DND-41 (cell line): ENCODE results near the gene STARD3.
"Not testable (repeated sequence)": the region's sequence is repeated elsewhere in the genome, so short reads cannot be mapped to it uniquely, and the experiment has no call there.

Source experiments
- ATAC-seq: fragments of 200-7000 bp; cut with Tn5 transposase; 3 replicates; pipeline ENCODE4 v1.9.1; 2021; ENCODE audit warnings: low read depth; ENCODE audit not compliant: insufficient read depth
- DNase-seq: peaks from one replicate; pipeline ENCODE4 v3.0.0-alpha.2; 2020
- H2AFZ ChIP-seq: 2 replicates; pipeline ENCODE4 v1.6.0; 2012; ENCODE audit warnings: low read depth, low read length
- H3K27ac ChIP-seq: 2 replicates; pipeline ENCODE4 v1.5.1; 2012; ENCODE audit warnings: low read length, inconsistent platforms
- H3K27me3 ChIP-seq: fragments of 200-600 bp; sonication (generic); 2 replicates; pipeline ENCODE4 v1.6.0; 2012; ENCODE audit warnings: low read length, mild to moderate bottlenecking, inconsistent platforms; ENCODE audit not compliant: insufficient read depth, poor library complexity
- H3K36me3 ChIP-seq: 2 replicates; pipeline ENCODE4 v1.5.1; 2012; ENCODE audit warnings: low read length, inconsistent platforms; ENCODE audit not compliant: insufficient read depth
- H3K4me1 ChIP-seq: 2 replicates; pipeline ENCODE4 v1.5.1; 2012; ENCODE audit warnings: mild to moderate bottlenecking, low read length; ENCODE audit not compliant: insufficient read depth
- H3K4me2 ChIP-seq: 2 replicates; pipeline ENCODE4 v1.6.0; 2012; ENCODE audit warnings: mild to moderate bottlenecking, moderate library complexity, low read length, inconsistent platforms; ENCODE audit not compliant: insufficient read depth
- H3K4me3 ChIP-seq, 2 experiments: fragments of 200-600 bp in 1 of 2; shearing (Covaris generic) in 1 of 2; 2 replicates each; pipeline ENCODE4 v1.5.1; 2012 to 2016; ENCODE audit warnings: inconsistent platforms in 2 of 2, low read length in 2 of 2, mild to moderate bottlenecking in 2 of 2, low read depth in 1 of 2, moderate library complexity in 1 of 2
- H3K79me2 ChIP-seq: 2 replicates; pipeline ENCODE4 v1.6.0; 2012; ENCODE audit warnings: low read length, inconsistent platforms; ENCODE audit not compliant: insufficient read depth
- H3K9ac ChIP-seq: 2 replicates; pipeline ENCODE4 v1.6.0; 2012; ENCODE audit warnings: low read depth, mild to moderate bottlenecking, inconsistent platforms, low read length, moderate library complexity
- H3K9me3 ChIP-seq: 2 replicates; pipeline ENCODE4 v1.5.1; 2012; ENCODE audit warnings: low read length, moderate library complexity, mild to moderate bottlenecking, inconsistent platforms; ENCODE audit not compliant: insufficient read depth, severe bottlenecking
- H4K20me1 ChIP-seq: 2 replicates; pipeline ENCODE4 v1.6.0; 2012; ENCODE audit warnings: low read length; ENCODE audit not compliant: insufficient read depth
- EZH2 ChIP-seq: IDR thresholded peaks from 3 replicates; pipeline ENCODE4 v1.6.1; 2012; ENCODE audit warnings: borderline replicate concordance, low read depth, mild to moderate bottlenecking, moderate library complexity, low read length, inconsistent platforms; ENCODE audit not compliant: severe bottlenecking
- TF ChIP-seq, protein P1 (sequence below): IDR thresholded peaks from 2 replicates; pipeline ENCODE4 v1.5.1; 2012; ENCODE audit warnings: borderline replicate concordance, low read length, moderate library complexity, mild to moderate bottlenecking; ENCODE audit not compliant: poor library complexity, severe bottlenecking; ENCODE audit errors: extremely low read depth

Gene STARD3

DNA sequence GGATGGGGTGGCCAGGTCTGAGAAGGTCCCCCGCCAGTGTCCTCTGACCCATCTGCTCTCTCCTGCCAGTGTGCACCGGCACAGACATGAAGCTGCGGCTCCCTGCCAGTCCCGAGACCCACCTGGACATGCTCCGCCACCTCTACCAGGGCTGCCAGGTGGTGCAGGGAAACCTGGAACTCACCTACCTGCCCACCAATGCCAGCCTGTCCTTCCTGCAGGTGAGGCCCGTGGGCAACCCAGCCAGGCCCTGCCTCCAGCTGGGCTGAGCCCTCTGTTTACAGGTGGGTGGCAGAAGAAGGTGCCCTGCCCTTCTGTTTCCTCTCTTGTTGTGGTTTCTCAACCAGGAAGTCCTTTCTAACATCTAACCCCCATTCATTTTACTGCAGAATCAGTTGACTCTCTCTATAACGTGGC is 70.0 kb downstream of the STARD3 start:
- no peak for TF ChIP-seq EZH2
- TF ChIP-seq, protein P1, sequence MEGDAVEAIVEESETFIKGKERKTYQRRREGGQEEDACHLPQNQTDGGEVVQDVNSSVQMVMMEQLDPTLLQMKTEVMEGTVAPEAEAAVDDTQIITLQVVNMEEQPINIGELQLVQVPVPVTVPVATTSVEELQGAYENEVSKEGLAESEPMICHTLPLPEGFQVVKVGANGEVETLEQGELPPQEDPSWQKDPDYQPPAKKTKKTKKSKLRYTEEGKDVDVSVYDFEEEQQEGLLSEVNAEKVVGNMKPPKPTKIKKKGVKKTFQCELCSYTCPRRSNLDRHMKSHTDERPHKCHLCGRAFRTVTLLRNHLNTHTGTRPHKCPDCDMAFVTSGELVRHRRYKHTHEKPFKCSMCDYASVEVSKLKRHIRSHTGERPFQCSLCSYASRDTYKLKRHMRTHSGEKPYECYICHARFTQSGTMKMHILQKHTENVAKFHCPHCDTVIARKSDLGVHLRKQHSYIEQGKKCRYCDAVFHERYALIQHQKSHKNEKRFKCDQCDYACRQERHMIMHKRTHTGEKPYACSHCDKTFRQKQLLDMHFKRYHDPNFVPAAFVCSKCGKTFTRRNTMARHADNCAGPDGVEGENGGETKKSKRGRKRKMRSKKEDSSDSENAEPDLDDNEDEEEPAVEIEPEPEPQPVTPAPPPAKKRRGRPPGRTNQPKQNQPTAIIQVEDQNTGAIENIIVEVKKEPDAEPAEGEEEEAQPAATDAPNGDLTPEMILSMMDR = no peak
- no peaks in the 10 kb centered on the region for H3K4me1 ChIP-seq
- no peak for DNase-seq
- H3K27me3 ChIP-seq = no peaks in the 10 kb centered on the region
- H4K20me1 ChIP-seq = no peaks in the 10 kb centered on the region
- no peak overlapping the region for H3K4me3 ChIP-seq
- no peaks in the 10 kb centered on the region for H3K9me3 ChIP-seq
- no peaks in the 10 kb centered on the region for H3K36me3 ChIP-seq
- no peak overlapping the region for H2AFZ ChIP-seq
- H3K79me2 ChIP-seq = no peaks in the 10 kb centered on the region
- 0 out of 3 replicates have a peak, but pooled peaks have one; percentile 44 for ATAC-seq
- H3K27ac ChIP-seq = no peak overlapping the region
- no peak overlapping the region for H3K9ac ChIP-seq
- no peak overlapping the region for H3K4me2 ChIP-seq

DNA sequence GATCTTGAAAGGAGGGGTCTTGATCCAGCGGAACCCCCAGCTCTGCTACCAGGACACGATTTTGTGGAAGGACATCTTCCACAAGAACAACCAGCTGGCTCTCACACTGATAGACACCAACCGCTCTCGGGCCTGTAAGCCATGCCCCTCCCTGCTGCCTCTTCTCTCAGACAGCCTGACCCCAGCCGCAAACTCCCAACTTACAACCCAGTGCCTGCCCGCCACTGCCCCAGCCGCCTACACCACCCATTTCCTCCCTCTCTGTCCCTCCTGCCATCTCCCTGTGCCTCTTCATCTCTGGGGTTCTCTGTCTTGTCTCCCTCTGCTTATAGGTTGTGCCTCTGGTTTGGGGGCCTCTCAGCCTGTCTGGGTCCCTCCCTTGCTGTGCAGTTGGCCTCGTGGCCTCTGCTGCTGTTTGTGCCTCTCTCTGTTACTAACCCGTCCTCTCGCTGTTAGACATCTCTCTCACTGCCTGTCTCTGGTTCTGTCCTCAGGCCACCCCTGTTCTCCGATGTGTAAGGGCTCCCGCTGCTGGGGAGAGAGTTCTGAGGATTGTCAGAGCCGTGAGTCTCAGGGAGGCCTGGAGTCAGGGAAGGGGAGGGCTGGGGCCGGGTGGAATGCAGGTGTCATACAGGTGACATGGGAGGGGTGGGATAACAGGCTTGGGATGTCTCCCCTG is 72.5 kb downstream of the STARD3 start:
- no peak for DNase-seq
- H3K36me3 ChIP-seq = no peaks in the 10 kb centered on the region
- TF ChIP-seq, protein P1 = no peak
- TF ChIP-seq EZH2 = no peak
- H4K20me1 ChIP-seq = no peaks in the 10 kb centered on the region
- no peak for ATAC-seq
- H3K27ac ChIP-seq = no peak overlapping the region
- H3K9ac ChIP-seq = no peak overlapping the region; the same call in 1 of the 2 replicates
- H3K4me3 ChIP-seq = no peak overlapping the region
- H3K4me1 ChIP-seq = no peaks in the 10 kb centered on the region
- no peaks in the 10 kb centered on the region for H3K27me3 ChIP-seq
- no peak overlapping the region for H3K4me2 ChIP-seq
- H3K9me3 ChIP-seq = no peaks in the 10 kb centered on the region
- H3K79me2 ChIP-seq = no peaks in the 10 kb centered on the region
- H2AFZ ChIP-seq = no peak overlapping the region

DNA sequence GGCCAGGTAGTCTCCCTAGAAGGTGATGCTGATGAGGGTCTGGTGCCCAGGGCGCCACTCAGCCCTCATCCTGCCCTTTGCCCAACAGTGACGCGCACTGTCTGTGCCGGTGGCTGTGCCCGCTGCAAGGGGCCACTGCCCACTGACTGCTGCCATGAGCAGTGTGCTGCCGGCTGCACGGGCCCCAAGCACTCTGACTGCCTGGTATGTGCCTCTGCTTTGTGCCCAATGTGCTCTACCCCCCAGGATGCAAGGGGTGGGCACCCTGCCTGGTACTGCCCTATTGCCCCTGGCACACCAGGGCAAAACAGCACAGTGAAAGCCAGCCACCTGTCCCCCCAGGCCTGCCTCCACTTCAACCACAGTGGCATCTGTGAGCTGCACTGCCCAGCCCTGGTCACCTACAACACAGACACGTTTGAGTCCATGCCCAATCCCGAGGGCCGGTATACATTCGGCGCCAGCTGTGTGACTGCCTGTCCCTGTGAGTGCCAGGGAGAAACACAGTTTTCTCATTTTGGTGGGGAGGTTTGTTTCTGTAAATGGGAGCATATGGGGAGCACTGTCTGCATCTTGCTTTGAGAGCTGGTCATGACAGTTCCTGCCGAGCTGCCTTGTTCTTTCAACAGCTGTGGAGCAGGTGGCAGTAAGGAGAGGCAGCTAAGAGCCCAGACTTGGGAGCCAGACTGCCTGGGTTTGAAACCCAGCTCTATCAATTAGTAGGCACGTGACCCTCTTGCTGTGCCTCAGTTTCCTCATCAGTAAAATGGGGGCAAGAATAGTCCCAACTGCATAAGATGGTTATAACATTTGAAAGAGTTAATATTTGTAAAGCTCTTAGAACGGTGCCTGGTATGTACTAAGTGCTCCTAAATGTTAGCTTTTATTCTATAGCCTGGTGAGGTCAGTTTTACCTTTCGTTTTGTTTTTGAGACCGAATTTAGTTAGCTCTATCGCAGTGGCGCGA is 73.3 kb downstream of the STARD3 start:
- no peak for TF ChIP-seq EZH2
- TF ChIP-seq, protein P1 = no peak
- Histone ChIP-seq H3K27me3 (no peaks in the 10 kb centered on the region), H2AFZ (no peak overlapping the region), H4K20me1 (no peaks in the 10 kb centered on the region), H3K27ac (no peak overlapping the region), H3K9ac (no peak overlapping the region), H3K4me2 (no peak overlapping the region), H3K4me3 (no peak overlapping the region), H3K4me1 (no peaks in the 10 kb centered on the region), H3K36me3 (no peaks in the 10 kb centered on the region), H3K79me2 (no peaks in the 10 kb centered on the region), H3K9me3 (no peaks in the 10 kb centered on the region)
- ATAC-seq (no peak), DNase-seq (no peak)

DNA sequence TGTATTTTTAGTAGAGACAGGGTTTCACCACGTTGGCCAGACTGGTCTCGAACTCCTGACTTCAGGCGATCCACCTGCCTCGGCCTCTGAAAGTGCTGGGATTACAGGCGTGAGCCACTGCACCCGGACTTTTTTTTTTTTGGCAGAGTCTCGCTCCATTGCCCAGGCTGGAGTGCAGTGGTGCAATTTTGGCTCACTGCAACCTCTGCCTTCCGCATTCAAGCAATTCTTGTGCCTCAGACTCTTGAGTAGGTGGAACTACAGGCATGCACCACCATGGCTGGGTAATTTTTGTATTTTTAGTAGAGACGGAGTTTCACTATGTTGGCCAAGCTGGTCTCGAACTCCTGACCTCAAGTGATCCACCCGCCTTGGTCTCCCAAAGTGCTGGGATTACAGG is 74.1 kb downstream of the STARD3 start:
- DNase-seq, H3K4me3 ChIP-seq, H3K27me3 ChIP-seq, H4K20me1 ChIP-seq, H3K4me1 ChIP-seq, H3K9me3 ChIP-seq, H3K36me3 ChIP-seq, H3K9ac ChIP-seq, H3K27ac ChIP-seq, ATAC-seq, H2AFZ ChIP-seq, H3K4me2 ChIP-seq, H3K79me2 ChIP-seq: not testable (repeated sequence)
